Adrenal gland (tissue), 12 donors: ENCODE measurements around the gene SLC34A1. TPM values are rescaled to one million over a fixed set of nuclear protein-coding genes. Genes with fewer than 3 reads are reported as not detected.
A peak's percentile ranks its signal among the peaks of the same experiment; 100 is the strongest.

ENCODE experiments used
- DNase-seq, 7 donors: peaks; one replicate each; pipeline ENCODE4 v3.0.0-alpha.2; 2019 to 2020
- H3K27ac ChIP-seq, 5 donors: fragments of 200-600 bp; sonication (generic) in 4 of 5; 1 replicate in 3 of 5; 2 replicates in 2 of 5; pipeline versions ENCODE4 v1.5.1 to v1.8.0; 2016 to 2020; ENCODE audit warnings: mild to moderate bottlenecking in 1 of 5
- H3K27me3 ChIP-seq: fragments of 200-600 bp; 2 replicates; pipeline ENCODE4 v1.8.0; 2021
- H3K36me3 ChIP-seq, 2 donors: fragments of 200-600 bp; replicated peaks in 1 of 2; 1 replicate in 1 of 2; 2 replicates in 1 of 2; pipeline versions ENCODE4 v1.5.1 to v1.8.0; 2018 to 2022
- H3K4me1 ChIP-seq, 2 donors: fragments of 200-600 bp; replicated peaks in 1 of 2; 1 replicate in 1 of 2; 2 replicates in 1 of 2; pipeline versions ENCODE4 v1.5.1 to v1.8.0; 2018 to 2021
- H3K4me3 ChIP-seq, 4 donors: fragments of 200-600 bp; sonication (generic) in 3 of 4; one replicate each; pipeline ENCODE4 v1.5.1; 2016 to 2018
- H3K9me3 ChIP-seq, 3 donors: fragments of 200-600 bp; sonication (generic) in 1 of 3; replicated peaks in 1 of 3; 1 replicate in 2 of 3; 2 replicates in 1 of 3; pipeline versions ENCODE4 v1.5.1 to v1.8.0; 2016 to 2021
- CTCF ChIP-seq, 6 experiments: fragments of 450-650 bp in 4 of 6; fragments of 200-600 bp in 2 of 6; sonication (generic) in 1 of 6; IDR thresholded peaks; 1 replicate in 5 of 6; 2 replicates in 1 of 6; pipeline versions ENCODE4 v1.5.1 to v1.8.0; 2016 to 2021; ENCODE audit warnings: antibody characterized with exemption in 6 of 6, mild to moderate bottlenecking in 2 of 6, moderate library complexity in 1 of 6
- POLR2A ChIP-seq, 2 donors: fragments of 450-650 bp; IDR thresholded peaks; one replicate each; pipeline ENCODE4 v1.6.1; 2017; ENCODE audit warnings: antibody characterized with exemption in 2 of 2, mild to moderate bottlenecking in 2 of 2, moderate library complexity in 1 of 2
- WGBS, 4 donors: extraction: QIAGEN DNeasy Blood & Tissue Kit in 2 of 4; methylation state at CpG; one replicate each; pipeline versions ENCODE4 v1.1.5 to v1.1.7; 2013 to 2017; 5-methylcytosine and 5-hydroxymethylcytosine counted together
- intact Hi-C, 2 donors: fragments of 100-400 bp; cut with DNase I; formaldehyde crosslinking; loops; one replicate each; pipeline versions ENCODE4 v1.14.1 to v1.15.0; 2022 to 2023
- polyA plus RNA-seq, 3 donors: library from polyadenylated mRNA; stranded (reverse); fragments of 200-250 nt in 2 of 3; fragments of 350-450 nt in 1 of 3; fragmentation: Illumina TruSeq in 1 of 3; extraction: RNeasy Lipid Tissue Mini Kit (QIAGEN cat#74804) in 1 of 3; gene quantifications; one replicate each; pipeline ENCODE4 v1.2.3, GENCODE V29; 2013 to 2014
- total RNA-seq, 9 donors: library from RNA; depleted of rRNA in 4 of 9; stranded (reverse); fragments of >200 nt in 4 of 9; fragments of 120-200 nt in 1 of 9; fragmentation: NEBNext Ultra II Directional in 1 of 9; extraction: Animal tissue kit (Norgen Biotek cat#: 25700) in 1 of 9; gene quantifications; one replicate each; pipeline versions ENCODE4 v1.1.0 to v1.2.4, GENCODE V29; 2013 to 2023
- donor health status: healthy with polysubstance abuse.
- donor health status: Bipolar disorder and iron deficiency.
- donor health status: DM: yes; HTN: yes; CAD: no.
- donor health status: DM: no; HTN: no; CAD: no.
- donor health status: DM: no; HTN: no; CAD: no.
- donor health status: DM: yes; HTN: yes; CAD: no.

SLC34A1 gene
- total and polyA plus RNA-seq, 12 donors: not detected

DNA sequence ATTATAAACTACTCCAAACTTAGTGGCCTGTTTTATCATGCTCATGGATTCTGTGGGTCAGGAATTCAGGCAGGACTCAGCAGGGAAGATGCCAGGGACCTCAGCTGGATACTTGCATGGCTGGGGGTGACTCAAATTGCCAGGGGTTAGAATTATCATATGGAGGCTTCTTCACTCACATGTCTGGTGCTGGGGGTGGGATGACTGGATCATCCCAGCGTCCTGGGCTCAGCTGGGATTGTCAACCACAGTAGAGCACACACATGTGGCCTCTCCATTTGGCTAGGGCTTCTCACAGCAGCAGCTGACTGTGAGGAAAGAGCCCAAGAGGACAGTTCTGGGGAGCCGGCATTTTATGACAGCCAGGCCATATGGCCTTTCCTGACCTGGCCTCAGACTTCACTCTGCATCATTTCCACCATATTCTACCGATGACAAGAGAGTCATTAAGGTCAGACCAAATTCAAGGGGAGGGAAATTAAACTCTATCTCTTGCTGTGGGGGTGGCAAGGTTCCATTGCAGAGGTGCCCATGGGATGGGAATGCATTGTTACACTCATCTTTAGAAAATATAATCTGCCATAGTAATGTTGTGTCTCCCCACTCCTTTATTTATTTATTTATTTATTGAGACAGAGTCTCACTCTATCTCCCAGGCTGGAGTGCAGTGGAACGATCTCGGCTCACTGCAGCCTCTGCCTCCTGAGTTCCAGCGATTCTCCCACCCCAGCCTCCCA, 37.0 kb downstream of the SLC34A1 start:
- H3K27ac ChIP-seq: no peak overlapping the region
- DNase-seq: no peak
- 73 to 79% (median 76%) methylated on average over 6 of the region's 6 CpGs for WGBS, 4 donors
- TF ChIP-seq CTCF (IDR thresholded peaks at IDR 0.05): no peak
- no peak for TF ChIP-seq POLR2A (IDR thresholded peaks at IDR 0.05)
- no peaks in the 10 kb centered on the region for H3K36me3 ChIP-seq
- no peaks in the 10 kb centered on the region for H3K27me3 ChIP-seq
- H3K9me3 ChIP-seq: no peaks in the 10 kb centered on the region
- intact Hi-C loops: no loop called here
- H3K4me3 ChIP-seq: no peak overlapping the region
- H3K4me1 ChIP-seq: peaks cover 4 to 6% of the 10 kb centered on the region in 2 donors

GRCh38 chr5:177423671-177424070, 39.4 kb downstream of the SLC34A1 start:
- H3K27ac ChIP-seq: no peak overlapping the region
- no peak for DNase-seq
- no peaks in the 10 kb centered on the region for H3K36me3 ChIP-seq
- 70 to 89% (median 81%) methylated on average over 2 of the region's 2 CpGs for WGBS, 4 donors
- H3K27me3 ChIP-seq: no peaks in the 10 kb centered on the region
- no peak overlapping the region for H3K4me3 ChIP-seq
- H3K9me3 ChIP-seq: no peaks in the 10 kb centered on the region
- TF ChIP-seq CTCF (IDR thresholded peaks at IDR 0.05) (no peak), POLR2A (IDR thresholded peaks at IDR 0.05) (no peak)
- intact Hi-C loops: no loop called here
- H3K4me1 ChIP-seq: peaks cover 12 to 25% of the 10 kb centered on the region in 2 donors

GRCh38 chr5:177425196-177425800, 41.1 kb downstream of the SLC34A1 start:
- H3K4me3 ChIP-seq: peak overlapping the region in 2 of 4 donors; percentile 35 to 52
- H3K4me1 ChIP-seq: peaks cover 12 to 27% of the 10 kb centered on the region in 2 donors
- TF ChIP-seq POLR2A (IDR thresholded peaks at IDR 0.05): no peak
- TF ChIP-seq CTCF (IDR thresholded peaks at IDR 0.05): no peak
- 49 to 54% (median 51%) methylated on average over 12 to 13 of the region's 13 CpGs for WGBS, 4 donors
- H3K27ac ChIP-seq: peak overlapping the region; percentile 66 to 93 (median 92)
- intact Hi-C loops: no loop called here
- peak in 2 of 7 donors; percentile 20 to 51 for DNase-seq
- no peaks in the 10 kb centered on the region for H3K27me3 ChIP-seq
- no peaks in the 10 kb centered on the region for H3K9me3 ChIP-seq
- no peaks in the 10 kb centered on the region for H3K36me3 ChIP-seq

- peak; percentile 100 for DNase-seq
- no peaks in the 10 kb centered on the region for H3K27me3 ChIP-seq
- H3K36me3 ChIP-seq: no peaks in the 10 kb centered on the region
- TF ChIP-seq POLR2A (IDR thresholded peaks at IDR 0.05): peak; percentile 60 to 66
- TF ChIP-seq CTCF (IDR thresholded peaks at IDR 0.05): no peak
- H3K27ac ChIP-seq: peak overlapping the region; percentile 66 to 93 (median 92)
- peak overlapping the region in 2 of 4 donors; percentile 35 to 52 for H3K4me3 ChIP-seq
- H3K9me3 ChIP-seq: no peaks in the 10 kb centered on the region
- intact Hi-C loops: no loop called here
- peaks cover 12 to 32% of the 10 kb centered on the region in 2 donors for H3K4me1 ChIP-seq
- WGBS, 4 donors: 0 to 1% (median 0%) methylated on average over 18 to 52 of the region's 52 CpGs
Observed at GRCh38 chr5:177425801-177426565, 41.7 kb downstream of the SLC34A1 start.
